Gastroesophageal sphincter (tissue), 4 donors: ENCODE results near the gene NRROS. TPM values are rescaled to one million over a fixed set of nuclear protein-coding genes. Genes with fewer than 3 reads are reported as not detected.

Experiments
- ATAC-seq: fragments of 150-250 bp; one replicate; pipeline ENCODE4 v1.9.1; 2016; ENCODE audit warnings: mild to moderate bottlenecking, moderate library complexity
- H3K27ac ChIP-seq, 4 donors: fragments of 200-600 bp; sonication (generic) in 3 of 4; 1 replicate in 3 of 4; 2 replicates in 1 of 4; pipeline ENCODE4 v1.5.1; 2016 to 2019
- H3K27me3 ChIP-seq: fragments of 200-600 bp; sonication (generic); one replicate; pipeline ENCODE4 v1.5.1; 2019
- H3K36me3 ChIP-seq, 2 donors: fragments of 200-600 bp; sonication (generic); one replicate each; pipeline ENCODE4 v1.5.1; 2019; ENCODE audit warnings: control low read depth in 1 of 2
- H3K4me1 ChIP-seq, 3 donors: fragments of 200-600 bp; sonication (generic); 1 replicate in 2 of 3; 2 replicates in 1 of 3; pipeline ENCODE4 v1.5.1; 2016 to 2019; ENCODE audit warnings: control low read depth in 2 of 3
- H3K4me3 ChIP-seq, 2 donors: fragments of 200-600 bp; sonication (generic); one replicate each; pipeline ENCODE4 v1.5.1; 2019; ENCODE audit warnings: mild to moderate bottlenecking in 1 of 2, moderate library complexity in 1 of 2
- H3K9me3 ChIP-seq, 3 donors: fragments of 200-600 bp; sonication (generic); one replicate each; pipeline ENCODE4 v1.5.1; 2017 to 2019; ENCODE audit warnings: control low read depth in 2 of 3
- EP300 ChIP-seq: sonication (generic); formaldehyde crosslinking; IDR thresholded peaks from one replicate; pipeline ENCODE4 v1.6.1; 2017; ENCODE audit warnings: antibody characterized with exemption, mild to moderate bottlenecking
- POLR2A ChIP-seq, 2 donors: fragments of 450-650 bp; IDR thresholded peaks; one replicate each; pipeline ENCODE4 v1.6.1; 2017; ENCODE audit warnings: antibody characterized with exemption in 2 of 2, mild to moderate bottlenecking in 2 of 2, moderate library complexity in 1 of 2
- POLR2AphosphoS5 ChIP-seq: sonication (generic); formaldehyde crosslinking; IDR thresholded peaks from one replicate; pipeline ENCODE4 v1.6.1; 2017; ENCODE audit warnings: antibody characterized with exemption
- WGBS, 2 donors: methylation state at CpG; one replicate each; pipeline ENCODE4 v1.1.5; 2018; ENCODE audit warnings: low coverage in 1 of 2; 5-methylcytosine and 5-hydroxymethylcytosine counted together
- total RNA-seq, 4 donors: library from RNA; depleted of rRNA; stranded (reverse); fragments of >200 nt; gene quantifications; one replicate each; pipeline ENCODE4 v1.1.0, GENCODE V29; 2016
- TF ChIP-seq, protein P1 (sequence below), 4 experiments: fragments of 200-600 bp in 2 of 4; fragments of 450-650 bp in 2 of 4; sonication (generic) in 1 of 4; IDR thresholded peaks; one replicate each; pipeline ENCODE4 v1.5.1; 2017 to 2019; ENCODE audit warnings: antibody characterized with exemption in 4 of 4, mild to moderate bottlenecking in 2 of 4, moderate library complexity in 2 of 4

Gene NRROS
- total RNA-seq, 4 donors from 2014 or later: 6.6 to 14.2 (median 8.4) TPM

DNA sequence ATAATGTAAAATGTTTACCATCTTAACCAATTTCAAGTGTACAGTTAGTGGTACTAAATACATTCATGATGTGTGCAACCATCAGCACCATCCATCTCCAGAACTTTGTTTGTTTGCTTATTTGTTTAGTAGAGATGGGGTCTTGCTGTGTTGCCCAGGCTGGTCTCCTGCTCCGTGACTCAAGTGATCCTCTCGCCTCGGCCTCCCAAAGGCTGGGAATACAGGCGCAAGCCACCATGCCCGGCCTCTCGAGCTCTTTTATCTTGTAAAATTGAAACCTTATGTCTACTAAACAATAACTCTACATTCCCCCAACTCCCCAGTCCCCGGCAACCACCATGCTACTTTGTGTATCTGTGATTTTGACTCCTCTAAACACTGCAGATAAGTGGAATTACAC, 39.1 kb upstream of the NRROS start:
- Histone ChIP-seq H3K4me1 (peaks cover 0 to 14% (median 0%) of the 10 kb centered on the region in 3 donors), H3K27ac (no peak overlapping the region), H3K36me3 (no peaks in the 10 kb centered on the region), H3K4me3 (no peak overlapping the region), H3K9me3 (no peaks in the 10 kb centered on the region), H3K27me3 (no peaks in the 10 kb centered on the region)
- ATAC-seq: no peak
- 83 to 100% methylated on average over 4 to 7 of the region's 7 CpGs for WGBS, 2 donors
- TF ChIP-seq EP300 (no peak), POLR2AphosphoS5 (no peak), POLR2A (IDR thresholded peaks at IDR 0.05) (no peak)
- TF ChIP-seq, protein P1, sequence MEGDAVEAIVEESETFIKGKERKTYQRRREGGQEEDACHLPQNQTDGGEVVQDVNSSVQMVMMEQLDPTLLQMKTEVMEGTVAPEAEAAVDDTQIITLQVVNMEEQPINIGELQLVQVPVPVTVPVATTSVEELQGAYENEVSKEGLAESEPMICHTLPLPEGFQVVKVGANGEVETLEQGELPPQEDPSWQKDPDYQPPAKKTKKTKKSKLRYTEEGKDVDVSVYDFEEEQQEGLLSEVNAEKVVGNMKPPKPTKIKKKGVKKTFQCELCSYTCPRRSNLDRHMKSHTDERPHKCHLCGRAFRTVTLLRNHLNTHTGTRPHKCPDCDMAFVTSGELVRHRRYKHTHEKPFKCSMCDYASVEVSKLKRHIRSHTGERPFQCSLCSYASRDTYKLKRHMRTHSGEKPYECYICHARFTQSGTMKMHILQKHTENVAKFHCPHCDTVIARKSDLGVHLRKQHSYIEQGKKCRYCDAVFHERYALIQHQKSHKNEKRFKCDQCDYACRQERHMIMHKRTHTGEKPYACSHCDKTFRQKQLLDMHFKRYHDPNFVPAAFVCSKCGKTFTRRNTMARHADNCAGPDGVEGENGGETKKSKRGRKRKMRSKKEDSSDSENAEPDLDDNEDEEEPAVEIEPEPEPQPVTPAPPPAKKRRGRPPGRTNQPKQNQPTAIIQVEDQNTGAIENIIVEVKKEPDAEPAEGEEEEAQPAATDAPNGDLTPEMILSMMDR (IDR thresholded peaks at IDR 0.05): no peak

DNA sequence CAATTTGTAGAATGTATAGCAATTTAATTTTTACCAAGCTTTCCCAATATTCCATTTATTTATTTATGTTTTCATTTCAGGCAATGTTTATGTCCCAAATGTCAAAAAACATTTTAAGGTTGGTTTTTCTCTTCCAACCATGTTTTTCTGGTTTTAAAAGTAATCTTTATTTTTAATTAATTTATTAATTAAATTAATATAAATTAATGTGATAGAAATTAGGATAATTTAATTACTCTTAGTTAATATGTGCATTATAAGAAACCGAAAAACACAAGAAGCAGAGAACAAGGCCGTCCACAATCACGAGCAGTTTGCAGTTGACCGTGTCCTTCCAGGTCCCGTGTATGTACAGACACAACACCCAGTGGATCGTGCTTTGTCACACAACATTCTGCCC, 36.8 kb upstream of the NRROS start:
- no peak overlapping the region for H3K4me3 ChIP-seq
- H3K27ac ChIP-seq: no peak overlapping the region
- H3K36me3 ChIP-seq: no peaks in the 10 kb centered on the region
- H3K9me3 ChIP-seq: no peaks in the 10 kb centered on the region
- no peaks in the 10 kb centered on the region for H3K4me1 ChIP-seq
- WGBS, 2 donors: 91 to 93% methylated on average over 6 of the region's 6 CpGs
- TF ChIP-seq, protein P1 (IDR thresholded peaks at IDR 0.05): no peak
- TF ChIP-seq POLR2A (IDR thresholded peaks at IDR 0.05) (no peak), POLR2AphosphoS5 (no peak), EP300 (no peak)
- no peaks in the 10 kb centered on the region for H3K27me3 ChIP-seq
- no peak for ATAC-seq

DNA sequence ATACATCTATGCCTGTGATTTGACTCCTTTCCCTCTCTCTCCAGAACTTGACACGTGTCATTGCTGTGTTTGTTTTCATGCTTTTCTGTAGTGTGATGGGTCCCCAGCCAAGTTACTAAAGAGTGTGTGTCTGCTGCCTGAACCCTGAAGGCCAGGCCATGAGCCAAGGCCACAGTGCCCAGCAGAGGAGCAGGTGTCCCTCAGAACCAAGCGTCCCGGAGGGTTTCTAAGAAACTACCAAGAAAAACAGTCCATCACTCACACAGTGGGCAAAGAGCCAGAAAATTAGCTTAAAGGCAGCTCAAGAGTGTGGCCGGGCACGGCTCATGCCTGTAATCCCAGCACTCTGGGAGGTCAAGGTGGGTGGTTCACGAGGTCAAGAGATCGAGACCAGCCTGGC, 35.8 kb upstream of the NRROS start:
- H3K4me3 ChIP-seq: no peak overlapping the region
- 31 to 40% methylated on average over 1 to 5 of the region's 7 CpGs for WGBS, 2 donors
- H3K27me3 ChIP-seq: no peaks in the 10 kb centered on the region
- H3K27ac ChIP-seq: no peak overlapping the region
- no peaks in the 10 kb centered on the region for H3K36me3 ChIP-seq
- TF ChIP-seq EP300: no peak
- TF ChIP-seq, protein P1 (IDR thresholded peaks at IDR 0.05): no peak
- no peak for TF ChIP-seq POLR2AphosphoS5
- TF ChIP-seq POLR2A (IDR thresholded peaks at IDR 0.05): no peak
- ATAC-seq: no peak
- no peaks in the 10 kb centered on the region for H3K4me1 ChIP-seq
- H3K9me3 ChIP-seq: no peaks in the 10 kb centered on the region

DNA sequence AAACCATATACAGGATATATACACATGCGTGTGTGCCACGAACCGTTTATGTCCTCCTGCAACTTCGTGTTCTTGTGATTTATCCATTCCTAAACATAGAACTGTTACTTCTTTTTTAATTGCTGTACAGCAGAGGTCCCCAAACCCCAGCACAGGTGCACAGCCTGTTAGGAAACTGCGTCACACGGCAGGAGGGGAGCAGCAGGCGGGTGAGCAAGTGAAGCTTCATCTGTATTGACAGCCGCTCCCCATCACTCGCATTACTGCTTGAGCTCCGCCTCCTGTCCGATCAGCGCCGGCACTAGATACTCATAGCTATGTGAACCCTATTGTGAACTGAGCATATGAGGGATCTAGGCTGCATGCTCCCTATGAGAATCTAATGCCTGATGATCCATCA, 34.9 kb upstream of the NRROS start:
- H3K9me3 ChIP-seq: no peaks in the 10 kb centered on the region
- TF ChIP-seq POLR2A (IDR thresholded peaks at IDR 0.05): no peak
- TF ChIP-seq, protein P1 (IDR thresholded peaks at IDR 0.05): no peak
- TF ChIP-seq EP300: no peak
- TF ChIP-seq POLR2AphosphoS5: no peak
- no peak overlapping the region for H3K27ac ChIP-seq
- H3K36me3 ChIP-seq: no peaks in the 10 kb centered on the region
- no peaks in the 10 kb centered on the region for H3K27me3 ChIP-seq
- peaks cover 0 to 3% (median 0%) of the 10 kb centered on the region in 3 donors for H3K4me1 ChIP-seq
- WGBS, 2 donors: 56% methylated on average over 7 of the region's 13 CpGs; no CpG with 5 or more reads in 1 of the 2 donors
- ATAC-seq: no peak
- no peak overlapping the region for H3K4me3 ChIP-seq

DNA sequence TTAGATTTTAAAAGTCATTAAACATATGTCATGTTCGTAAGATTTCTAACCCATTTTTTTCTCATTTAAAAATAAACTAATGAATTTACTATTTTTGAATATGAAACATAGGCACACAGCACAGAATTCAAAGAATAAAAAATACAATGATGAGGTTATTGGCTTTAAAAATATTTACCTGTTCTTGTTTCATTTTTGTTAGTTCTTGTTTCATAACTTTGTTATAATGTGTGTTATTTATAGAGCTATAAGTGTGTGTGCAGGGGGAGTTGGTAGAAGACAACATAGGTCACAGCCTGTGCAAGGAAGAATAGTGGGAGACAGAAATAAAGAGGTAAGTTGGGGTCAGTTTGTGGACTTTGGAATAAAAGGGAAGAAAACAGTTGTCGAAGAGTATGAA, 30.8 kb upstream of the NRROS start:
- Histone ChIP-seq H3K27me3 (no peaks in the 10 kb centered on the region), H3K36me3 (no peaks in the 10 kb centered on the region), H3K9me3 (no peaks in the 10 kb centered on the region), H3K4me1 (peaks cover 0 to 45% (median 3%) of the 10 kb centered on the region in 3 donors), H3K4me3 (no peak overlapping the region), H3K27ac (no peak overlapping the region)
- TF ChIP-seq POLR2AphosphoS5 (no peak), EP300 (no peak), POLR2A (IDR thresholded peaks at IDR 0.05) (no peak)
- TF ChIP-seq, protein P1 (IDR thresholded peaks at IDR 0.05): no peak
- WGBS, 2 donors: 91% methylated on average over 2 of the region's 2 CpGs
- ATAC-seq: no peak
